ENCODE measurements around the gene OR2M7. TPM values are rescaled to one million over a fixed set of nuclear protein-coding genes. Genes with fewer than 3 reads are reported as not detected.
"Not testable (repeated sequence)": the region's sequence is repeated elsewhere in the genome, so short reads cannot be mapped to it uniquely, and the experiment has no call there.

OR2M7 gene
- total RNA-seq, 5 donors from 2014 or later (not counting 1 experiment from before 2014, with no cell fraction given) = not detected

DNA sequence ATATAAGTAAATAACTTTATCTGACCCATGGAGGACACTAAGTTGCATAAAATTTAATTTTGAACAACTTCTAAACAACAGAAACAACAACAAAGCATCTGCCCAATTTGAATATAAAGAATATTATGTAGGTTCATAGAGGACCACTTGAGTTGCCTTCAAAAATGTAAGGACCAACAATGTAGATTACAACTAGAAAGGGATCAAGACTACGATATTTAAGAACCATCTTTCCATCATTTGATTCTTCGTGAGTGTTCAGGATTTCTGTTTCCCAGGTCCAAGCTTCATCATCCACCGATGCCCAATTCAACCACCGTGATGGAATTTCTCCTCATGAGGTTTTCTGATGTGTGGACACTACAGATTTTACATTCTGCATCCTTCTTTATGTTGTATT lies 24.1 kb upstream of the OR2M7 start, which contains the start of gene OR14C36:
Gene OR14C36, plus strand, starts transcription at position 301 of the 400 bp plus-strand sequence. Its CDS starts 0 bp downstream, at position 301.
- no CpG with 5 or more reads among the region's 4 CpGs for WGBS (ENCODE audit: insufficient coverage)
- Histone ChIP-seq H3K27me3 (replicated peaks in 1 of 2; ENCODE audit: control insufficient read depth in 2 of 2, extremely low read depth in 1 of 2, insufficient read depth in 2 of 2, low read length in 1 of 2) (no peaks in the 10 kb centered on the region), H3K36me3 (ENCODE audit: control insufficient read depth in 2 of 2, extremely low read depth in 1 of 2, insufficient read depth in 1 of 2, low read length in 1 of 2) (no peaks in the 10 kb centered on the region), H3K4me3 (ENCODE audit: control insufficient read depth in 1 of 2, extremely low read depth in 1 of 2, low read length in 1 of 2) (no peak within 1 kb of the TSS), H3K4me1 (ENCODE audit: control insufficient read depth in 1 of 2, extremely low read depth in 1 of 2, insufficient read depth in 2 of 2, low read length in 2 of 2) (no peaks in the 10 kb centered on the region), H3K9me3 (no peaks in the 10 kb centered on the region), H3K27ac (ENCODE audit: low read length) (no peak within 1 kb of the TSS)
- Mint-ChIP-seq H3K4me3 (no peak within 1 kb of the TSS), H3K4me1 (no peaks in the 10 kb centered on the region), H3K9me3 (no peaks in the 10 kb centered on the region), H3K36me3 (no peaks in the 10 kb centered on the region), H3K27me3 (peaks cover 15 to 17% of the 10 kb centered on the region in 2 donors), H3K27ac (peak within 1 kb of the TSS in 1 of 2 donors; percentile 50)
- ATAC-seq (replicated peaks in 1 of 4) (no peak), DNase-seq (no peak)
- ChIA-PET POLR2A (no interaction called here), CTCF (no interaction called here)

- H3K4me3 Mint-ChIP-seq = no peak overlapping the region
- Histone ChIP-seq H3K27ac (ENCODE audit: low read length) (no peak overlapping the region), H3K4me1 (ENCODE audit: control insufficient read depth in 1 of 2, extremely low read depth in 1 of 2, insufficient read depth in 2 of 2, low read length in 2 of 2) (no peaks in the 10 kb centered on the region), H3K36me3 (ENCODE audit: control insufficient read depth in 2 of 2, extremely low read depth in 1 of 2, insufficient read depth in 1 of 2, low read length in 1 of 2) (no peaks in the 10 kb centered on the region), H3K9me3 (no peaks in the 10 kb centered on the region), H3K27me3 (replicated peaks in 1 of 2; ENCODE audit: control insufficient read depth in 2 of 2, extremely low read depth in 1 of 2, insufficient read depth in 2 of 2, low read length in 1 of 2) (no peaks in the 10 kb centered on the region), H3K4me3 (ENCODE audit: control insufficient read depth in 1 of 2, extremely low read depth in 1 of 2, low read length in 1 of 2) (no peak overlapping the region)
- ChIA-PET POLR2A (no interaction called here), CTCF (no interaction called here)
- H3K4me1 Mint-ChIP-seq = no peaks in the 10 kb centered on the region
- no peaks in the 10 kb centered on the region for H3K36me3 Mint-ChIP-seq
- no peak for ATAC-seq (replicated peaks in 1 of 4)
- no peak overlapping the region for H3K27ac Mint-ChIP-seq
- WGBS (ENCODE audit: insufficient coverage) = no CpG with 5 or more reads among the region's 3 CpGs
- H3K27me3 Mint-ChIP-seq = peaks cover 6% of the 10 kb centered on the region in 2 donors
- no peak for DNase-seq
- no peaks in the 10 kb centered on the region for H3K9me3 Mint-ChIP-seq
Observed at GRCh38 chr1:248343451-248343850, 19.1 kb upstream of the OR2M7 start.

- Mint-ChIP-seq H3K27me3 (peaks cover 15 to 24% of the 10 kb centered on the region in 2 donors), H3K36me3 (no peaks in the 10 kb centered on the region), H3K9me3 (peaks cover 14 to 27% (median 20%) of the 10 kb centered on the region in 3 donors), H3K4me3 (no peak overlapping the region), H3K27ac (no peak overlapping the region), H3K4me1 (no peaks in the 10 kb centered on the region)
- Histone ChIP-seq H3K36me3 (ENCODE audit: control insufficient read depth in 2 of 2, extremely low read depth in 1 of 2, insufficient read depth in 1 of 2, low read length in 1 of 2) (no peaks in the 10 kb centered on the region), H3K4me1 (ENCODE audit: control insufficient read depth in 1 of 2, extremely low read depth in 1 of 2, insufficient read depth in 2 of 2, low read length in 2 of 2) (no peaks in the 10 kb centered on the region), H3K9me3 (no peaks in the 10 kb centered on the region), H3K27me3 (replicated peaks in 1 of 2; ENCODE audit: control insufficient read depth in 2 of 2, extremely low read depth in 1 of 2, insufficient read depth in 2 of 2, low read length in 1 of 2) (peaks cover 0 to 18% of the 10 kb centered on the region in 2 experiments), H3K4me3 (ENCODE audit: control insufficient read depth in 1 of 2, extremely low read depth in 1 of 2, low read length in 1 of 2) (no peak overlapping the region), H3K27ac (ENCODE audit: low read length) (no peak overlapping the region)
- ChIA-PET CTCF (no interaction called here), POLR2A (no interaction called here)
- DNase-seq = no peak
- ATAC-seq (replicated peaks in 1 of 4) = no peak
- WGBS (ENCODE audit: insufficient coverage) = 96% methylated on average over 7 of the region's 11 CpGs
Observed at GRCh38 chr1:248316796-248317195, 7.6 kb downstream of the OR2M7 start.

- H3K9me3 Mint-ChIP-seq; H3K4me3 Mint-ChIP-seq; H3K27ac Mint-ChIP-seq; H3K4me1 ChIP-seq (ENCODE audit: control insufficient read depth in 1 of 2, extremely low read depth in 1 of 2, insufficient read depth in 2 of 2, low read length in 2 of 2); CTCF ChIA-PET; ATAC-seq (replicated peaks in 1 of 4); H3K4me3 ChIP-seq (ENCODE audit: control insufficient read depth in 1 of 2, extremely low read depth in 1 of 2, low read length in 1 of 2); POLR2A ChIA-PET; H3K36me3 Mint-ChIP-seq; H3K27me3 ChIP-seq (replicated peaks in 1 of 2; ENCODE audit: control insufficient read depth in 2 of 2, extremely low read depth in 1 of 2, insufficient read depth in 2 of 2, low read length in 1 of 2); H3K4me1 Mint-ChIP-seq; H3K27me3 Mint-ChIP-seq; DNase-seq; H3K36me3 ChIP-seq (ENCODE audit: control insufficient read depth in 2 of 2, extremely low read depth in 1 of 2, insufficient read depth in 1 of 2, low read length in 1 of 2); H3K9me3 ChIP-seq; H3K27ac ChIP-seq (ENCODE audit: low read length): not testable (repeated sequence)
- WGBS (ENCODE audit: insufficient coverage) = 67% methylated on average over 6 of the region's 15 CpGs
Observed at GRCh38 chr1:248306740-248307139, 17.6 kb downstream of the OR2M7 start.

GRCh38 chr1:248306103-248306502 lies 18.3 kb downstream of the OR2M7 start:
- Mint-ChIP-seq H3K36me3 (no peaks in the 10 kb centered on the region), H3K4me1 (no peaks in the 10 kb centered on the region), H3K9me3 (no peaks in the 10 kb centered on the region), H3K27ac (no peak overlapping the region), H3K4me3 (no peak overlapping the region), H3K27me3 (no peaks in the 10 kb centered on the region)
- CTCF ChIA-PET = no interaction called here
- Histone ChIP-seq H3K4me3 (ENCODE audit: control insufficient read depth in 1 of 2, extremely low read depth in 1 of 2, low read length in 1 of 2) (no peak overlapping the region), H3K27ac (ENCODE audit: low read length) (no peak overlapping the region), H3K27me3 (replicated peaks in 1 of 2; ENCODE audit: control insufficient read depth in 2 of 2, extremely low read depth in 1 of 2, insufficient read depth in 2 of 2, low read length in 1 of 2) (no peaks in the 10 kb centered on the region), H3K4me1 (ENCODE audit: control insufficient read depth in 1 of 2, extremely low read depth in 1 of 2, insufficient read depth in 2 of 2, low read length in 2 of 2) (no peaks in the 10 kb centered on the region), H3K9me3 (no peaks in the 10 kb centered on the region), H3K36me3 (ENCODE audit: control insufficient read depth in 2 of 2, extremely low read depth in 1 of 2, insufficient read depth in 1 of 2, low read length in 1 of 2) (no peaks in the 10 kb centered on the region)
- ATAC-seq (replicated peaks in 1 of 4) (no peak), DNase-seq (no peak)
- POLR2A ChIA-PET = no interaction called here
- 90% methylated on average over 8 of the region's 19 CpGs for WGBS (ENCODE audit: insufficient coverage)

DNA sequence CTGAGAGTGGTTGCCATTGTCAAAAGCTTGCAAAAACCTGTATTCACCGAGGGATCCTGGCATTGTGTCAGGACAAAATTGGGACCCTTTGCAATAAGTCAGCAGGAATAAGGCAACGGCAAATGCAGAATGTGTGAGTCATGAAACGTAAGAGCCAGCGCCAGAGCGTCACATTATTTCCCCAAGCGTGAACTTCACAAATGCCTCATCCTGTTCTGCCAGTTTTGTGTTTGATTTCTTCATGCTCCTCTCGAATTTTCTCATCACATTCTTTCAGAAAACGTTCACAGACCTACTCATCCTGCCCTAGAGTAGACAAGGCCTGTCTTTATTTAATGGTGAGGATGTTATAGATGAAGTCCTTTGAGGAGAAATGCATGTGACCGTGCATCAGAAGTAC lies 18.7 kb downstream of the OR2M7 start:
- H3K27me3 ChIP-seq (replicated peaks in 1 of 2; ENCODE audit: control insufficient read depth in 2 of 2, extremely low read depth in 1 of 2, insufficient read depth in 2 of 2, low read length in 1 of 2); POLR2A ChIA-PET; H3K4me1 Mint-ChIP-seq; H3K27ac Mint-ChIP-seq; H3K27me3 Mint-ChIP-seq; H3K27ac ChIP-seq (ENCODE audit: low read length); H3K4me3 ChIP-seq (ENCODE audit: control insufficient read depth in 1 of 2, extremely low read depth in 1 of 2, low read length in 1 of 2); H3K9me3 Mint-ChIP-seq; H3K4me1 ChIP-seq (ENCODE audit: control insufficient read depth in 1 of 2, extremely low read depth in 1 of 2, insufficient read depth in 2 of 2, low read length in 2 of 2); H3K4me3 Mint-ChIP-seq; ATAC-seq (replicated peaks in 1 of 4); H3K9me3 ChIP-seq; H3K36me3 ChIP-seq (ENCODE audit: control insufficient read depth in 2 of 2, extremely low read depth in 1 of 2, insufficient read depth in 1 of 2, low read length in 1 of 2); CTCF ChIA-PET; H3K36me3 Mint-ChIP-seq; DNase-seq: not testable (repeated sequence)
- no CpG with 5 or more reads among the region's 9 CpGs for WGBS (ENCODE audit: insufficient coverage)

DNA sequence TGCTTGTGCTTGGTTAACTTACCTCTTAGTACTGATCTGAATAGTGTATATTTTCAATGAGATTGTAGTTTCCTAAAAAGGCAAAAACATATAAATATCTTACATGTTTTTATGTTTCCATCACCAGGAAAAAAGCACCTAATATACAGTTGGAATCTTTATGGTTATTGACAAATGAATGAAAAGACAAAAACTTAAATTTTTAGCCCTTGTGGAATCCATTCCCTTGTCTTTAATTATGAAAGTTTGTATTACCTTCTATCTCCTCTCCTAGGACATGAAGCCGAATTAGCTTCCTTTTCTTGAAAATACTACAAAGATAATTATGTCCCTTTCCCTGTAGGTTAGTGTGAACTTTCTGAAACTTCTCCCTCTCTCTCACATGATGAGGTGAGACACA lies 21.0 kb downstream of the OR2M7 start, which contains the start of gene OR2T12:
Gene OR2T12, minus strand, starts transcription at position 101 of the 400 bp plus-strand sequence. CDS start 7,846 bp downstream, outside the sequence.
- Histone ChIP-seq H3K9me3 (no peaks in the 10 kb centered on the region), H3K27me3 (replicated peaks in 1 of 2; ENCODE audit: control insufficient read depth in 2 of 2, extremely low read depth in 1 of 2, insufficient read depth in 2 of 2, low read length in 1 of 2) (no peaks in the 10 kb centered on the region), H3K4me3 (ENCODE audit: control insufficient read depth in 1 of 2, extremely low read depth in 1 of 2, low read length in 1 of 2) (no peak within 1 kb of the TSS), H3K36me3 (ENCODE audit: control insufficient read depth in 2 of 2, extremely low read depth in 1 of 2, insufficient read depth in 1 of 2, low read length in 1 of 2) (no peaks in the 10 kb centered on the region), H3K27ac (ENCODE audit: low read length) (no peak within 1 kb of the TSS), H3K4me1 (ENCODE audit: control insufficient read depth in 1 of 2, extremely low read depth in 1 of 2, insufficient read depth in 2 of 2, low read length in 2 of 2) (no peaks in the 10 kb centered on the region)
- CTCF ChIA-PET = no interaction called here
- Mint-ChIP-seq H3K27ac (no peak within 1 kb of the TSS), H3K27me3 (no peaks in the 10 kb centered on the region), H3K4me3 (no peak within 1 kb of the TSS), H3K9me3 (no peaks in the 10 kb centered on the region), H3K4me1 (no peaks in the 10 kb centered on the region), H3K36me3 (no peaks in the 10 kb centered on the region)
- POLR2A ChIA-PET = no interaction called here
- no peak for ATAC-seq (replicated peaks in 1 of 4)
- no CpG with 5 or more reads among the region's 1 CpG for WGBS (ENCODE audit: insufficient coverage)
- DNase-seq = no peak

Data from T-cell (primary cell).